Choroid plexus epithelial cell (primary cell): ENCODE measurements around the gene CRIM1.

Source experiments
- DNase-seq: peaks from one replicate; pipeline ENCODE4 v3.0.0-alpha.2; 2010; ENCODE audit warnings: low read depth
- H3K4me3 ChIP-seq: 2 replicates; pipeline ENCODE4 v1.5.1; 2011; ENCODE audit warnings: low read depth, mild to moderate bottlenecking, control low read depth, low read length, moderate library complexity
- TF ChIP-seq, protein P1 (sequence below): conservative IDR thresholded peaks from 2 replicates; pipeline ENCODE4 v1.5.1; 2011; ENCODE audit warnings: low read depth, mild to moderate bottlenecking, control low read depth, inconsistent platforms, low read length, moderate library complexity

The CRIM1 gene

DNA sequence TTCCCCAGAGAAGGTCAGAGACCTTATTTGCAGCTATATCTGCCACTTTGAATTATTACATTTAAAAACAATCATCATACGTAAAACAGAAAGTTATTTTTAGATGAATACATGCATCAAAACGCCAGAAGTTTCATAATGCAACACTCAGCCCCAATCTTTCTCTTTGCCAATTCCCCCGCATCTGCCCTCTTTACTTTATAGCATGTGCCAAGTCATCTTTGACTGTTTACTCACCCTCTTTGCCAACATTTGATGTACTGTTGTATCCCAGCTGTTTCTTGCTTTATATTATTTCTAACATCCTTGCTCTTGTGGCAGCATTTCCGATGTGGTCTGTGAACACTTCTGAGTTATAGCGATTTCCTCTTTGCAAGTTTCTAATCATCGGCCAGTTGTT, 86.2 kb downstream of the CRIM1 start:
- no peak for DNase-seq
- TF ChIP-seq, protein P1, sequence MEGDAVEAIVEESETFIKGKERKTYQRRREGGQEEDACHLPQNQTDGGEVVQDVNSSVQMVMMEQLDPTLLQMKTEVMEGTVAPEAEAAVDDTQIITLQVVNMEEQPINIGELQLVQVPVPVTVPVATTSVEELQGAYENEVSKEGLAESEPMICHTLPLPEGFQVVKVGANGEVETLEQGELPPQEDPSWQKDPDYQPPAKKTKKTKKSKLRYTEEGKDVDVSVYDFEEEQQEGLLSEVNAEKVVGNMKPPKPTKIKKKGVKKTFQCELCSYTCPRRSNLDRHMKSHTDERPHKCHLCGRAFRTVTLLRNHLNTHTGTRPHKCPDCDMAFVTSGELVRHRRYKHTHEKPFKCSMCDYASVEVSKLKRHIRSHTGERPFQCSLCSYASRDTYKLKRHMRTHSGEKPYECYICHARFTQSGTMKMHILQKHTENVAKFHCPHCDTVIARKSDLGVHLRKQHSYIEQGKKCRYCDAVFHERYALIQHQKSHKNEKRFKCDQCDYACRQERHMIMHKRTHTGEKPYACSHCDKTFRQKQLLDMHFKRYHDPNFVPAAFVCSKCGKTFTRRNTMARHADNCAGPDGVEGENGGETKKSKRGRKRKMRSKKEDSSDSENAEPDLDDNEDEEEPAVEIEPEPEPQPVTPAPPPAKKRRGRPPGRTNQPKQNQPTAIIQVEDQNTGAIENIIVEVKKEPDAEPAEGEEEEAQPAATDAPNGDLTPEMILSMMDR, result no peak
- no peak overlapping the region for H3K4me3 ChIP-seq

DNA sequence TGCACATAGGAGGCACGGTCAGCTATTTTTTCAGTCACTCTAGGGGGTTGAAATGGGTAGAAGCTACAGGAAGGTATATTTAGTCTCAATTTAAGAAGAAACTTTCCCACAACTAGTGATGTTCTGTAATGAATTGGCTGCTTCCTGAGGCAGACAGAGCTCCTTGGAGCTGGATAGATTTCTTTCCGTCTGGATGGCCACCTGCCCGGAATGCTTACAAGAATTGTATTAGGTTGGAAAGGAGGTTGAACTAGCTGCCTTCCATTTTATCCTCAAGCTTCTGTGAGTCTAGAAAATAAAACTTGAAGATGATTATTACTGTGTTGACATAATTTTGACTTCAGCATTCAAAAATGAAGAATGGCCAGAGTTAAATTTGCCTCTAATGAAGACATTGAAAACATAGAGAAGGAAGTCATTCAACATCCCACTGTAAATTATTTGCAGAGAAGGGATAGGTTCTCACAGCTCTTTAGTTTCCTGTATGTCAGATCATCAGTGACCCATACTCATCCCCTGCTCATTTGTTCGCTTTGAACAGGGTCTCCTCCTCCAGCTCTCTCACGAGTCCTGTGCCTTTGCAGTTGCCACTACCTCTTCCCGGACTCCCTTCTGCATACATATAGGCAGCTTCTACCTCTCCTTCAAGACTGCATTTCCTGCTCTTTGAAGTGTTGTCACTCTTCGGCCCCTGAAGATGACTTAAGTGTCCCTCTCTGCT, 88.8 kb downstream of the CRIM1 start:
- H3K4me3 ChIP-seq, result no peak overlapping the region
- TF ChIP-seq, protein P1, result no peak
- no peak for DNase-seq

DNA sequence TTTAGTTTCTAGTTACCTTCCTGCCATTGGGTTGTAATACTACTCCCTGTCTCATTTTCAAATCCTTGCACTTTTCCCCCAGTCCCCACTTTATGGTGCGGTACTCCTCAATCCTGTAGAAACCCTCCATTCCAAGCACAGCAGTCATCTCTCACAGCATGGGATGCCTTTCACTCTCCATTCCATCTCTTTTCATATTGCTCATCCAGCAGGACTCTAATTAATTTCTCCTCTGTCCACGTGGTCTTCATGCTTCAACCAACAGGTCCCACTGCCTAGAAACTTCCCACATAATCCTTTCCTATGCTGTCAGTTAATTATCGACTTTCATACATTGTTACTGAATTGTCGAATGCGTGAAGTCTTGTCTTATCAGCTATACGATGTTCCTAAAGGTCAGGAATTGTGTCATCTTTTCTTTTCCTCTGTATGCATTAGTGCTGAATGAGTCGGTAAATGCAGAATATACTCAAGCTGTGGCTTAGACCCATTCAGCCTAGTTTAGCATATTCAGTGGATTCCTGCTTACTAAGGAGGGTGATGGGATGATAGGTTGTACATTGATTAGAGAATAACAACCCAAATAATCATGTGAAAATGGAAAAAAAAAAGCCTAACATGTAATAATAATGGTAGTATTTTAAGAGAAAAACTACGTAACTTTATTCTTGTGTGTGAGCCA, 89.7 kb downstream of the CRIM1 start:
- H3K4me3 ChIP-seq, result no peak overlapping the region
- peak; percentile 46 for DNase-seq
- TF ChIP-seq, protein P1, result no peak

DNA sequence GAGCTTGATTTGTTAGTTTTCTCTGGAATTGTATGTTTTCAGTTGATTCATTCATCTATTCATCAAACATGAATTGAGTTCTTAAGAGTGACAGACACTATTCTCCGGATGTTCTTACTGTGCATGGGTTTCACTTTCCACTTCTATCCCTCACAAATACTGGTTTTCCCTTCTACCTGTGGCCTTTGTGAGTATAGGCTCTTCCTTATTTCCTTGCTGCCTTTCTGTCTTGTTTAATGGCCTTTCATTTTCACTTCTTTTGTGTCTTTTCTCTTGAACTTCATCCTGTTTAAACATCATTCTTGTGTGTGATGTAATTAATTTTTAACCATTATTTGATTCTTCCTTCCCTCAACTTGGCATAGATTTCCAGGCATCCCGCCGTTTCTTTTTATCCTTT, 90.7 kb downstream of the CRIM1 start:
- DNase-seq, result no peak
- H3K4me3 ChIP-seq, result no peak overlapping the region
- TF ChIP-seq, protein P1, result no peak

DNA sequence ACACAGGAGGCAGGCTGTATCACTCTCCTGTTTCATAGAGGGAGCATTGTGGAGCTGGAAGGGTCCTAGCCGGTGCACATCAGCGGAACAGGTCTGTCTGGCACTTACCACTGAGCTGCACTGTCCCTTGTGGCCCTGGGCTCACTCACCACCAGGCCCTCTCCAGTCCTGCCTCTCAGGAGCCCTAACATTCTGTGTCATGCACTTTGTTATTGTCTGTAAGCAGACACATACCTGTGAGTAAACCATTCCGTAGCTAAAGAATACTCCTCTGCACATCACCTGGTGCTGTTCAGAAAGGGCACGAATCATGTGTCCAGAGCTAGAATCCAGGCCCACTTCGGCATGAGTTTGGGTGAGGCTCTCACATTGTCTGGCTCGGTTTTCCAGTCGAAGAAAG, 93.6 kb downstream of the CRIM1 start:
- DNase-seq, result no peak
- TF ChIP-seq, protein P1, result no peak
- H3K4me3 ChIP-seq, result no peak overlapping the region

DNA sequence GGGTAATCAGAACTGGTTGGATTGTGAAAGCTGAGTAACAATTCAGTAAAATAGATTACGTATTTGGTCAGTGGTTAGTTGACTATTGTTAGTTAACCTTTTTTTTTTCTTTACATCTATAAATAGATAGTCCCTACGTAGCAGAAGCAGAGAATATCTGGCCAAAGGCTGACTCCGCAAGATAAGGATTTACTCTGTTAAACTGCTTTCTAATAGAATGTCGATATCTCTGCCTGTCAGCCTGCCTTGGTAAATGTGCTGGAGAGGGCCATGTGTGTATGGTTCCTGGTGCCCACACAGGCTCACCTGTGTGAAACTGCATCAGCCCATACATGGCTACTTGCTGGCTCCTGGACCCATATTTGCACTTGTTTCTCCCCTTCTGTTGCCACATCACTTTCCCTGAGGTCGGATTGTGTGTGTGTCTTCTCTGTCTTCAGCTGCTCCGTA, 94.4 kb downstream of the CRIM1 start:
- DNase-seq, result peak; percentile 59

More for the DNA sequence above, 94.4 kb downstream of the CRIM1 start:
- TF ChIP-seq, protein P1, result no peak
- no peak overlapping the region for H3K4me3 ChIP-seq
